GM12875 (cell line): ENCODE measurements around the gene CDH4.

Source experiments
- H3K4me3 ChIP-seq: one replicate; pipeline ENCODE4 v1.5.1; 2011; ENCODE audit warnings: low read depth, low read length, control low read depth
- TF ChIP-seq, protein P1 (sequence below): IDR thresholded peaks from 2 replicates; pipeline ENCODE4 v1.5.1; 2011; ENCODE audit warnings: low read depth, mild to moderate bottlenecking, control low read depth, inconsistent platforms, low read length, moderate library complexity, borderline replicate concordance; ENCODE audit not compliant: insufficient read depth

CDH4 gene

DNA sequence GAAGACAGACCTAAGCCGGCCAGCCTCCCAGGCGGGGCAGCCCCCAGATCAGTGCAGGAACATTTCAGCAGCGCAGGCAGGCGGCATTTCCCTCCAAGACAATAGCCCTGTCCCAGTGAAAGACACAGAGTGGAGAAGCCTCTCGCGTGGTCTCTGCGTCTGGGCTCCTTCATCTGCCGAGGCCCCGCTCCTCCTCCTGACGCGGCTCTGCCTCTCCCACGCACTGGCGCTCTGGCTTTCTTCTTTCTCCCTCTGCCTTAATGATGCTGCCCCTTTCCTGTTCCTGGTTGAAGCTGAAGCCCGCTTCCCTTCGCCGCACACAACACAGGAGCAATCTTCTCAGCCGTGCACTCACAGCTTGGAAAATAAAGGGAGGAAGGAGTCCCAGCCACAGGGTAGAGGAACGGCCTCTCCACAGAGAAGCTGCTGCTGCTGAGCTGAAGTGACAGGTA, 347.5 kb downstream of the CDH4 start:
- no peak overlapping the region for H3K4me3 ChIP-seq
- TF ChIP-seq, protein P1, sequence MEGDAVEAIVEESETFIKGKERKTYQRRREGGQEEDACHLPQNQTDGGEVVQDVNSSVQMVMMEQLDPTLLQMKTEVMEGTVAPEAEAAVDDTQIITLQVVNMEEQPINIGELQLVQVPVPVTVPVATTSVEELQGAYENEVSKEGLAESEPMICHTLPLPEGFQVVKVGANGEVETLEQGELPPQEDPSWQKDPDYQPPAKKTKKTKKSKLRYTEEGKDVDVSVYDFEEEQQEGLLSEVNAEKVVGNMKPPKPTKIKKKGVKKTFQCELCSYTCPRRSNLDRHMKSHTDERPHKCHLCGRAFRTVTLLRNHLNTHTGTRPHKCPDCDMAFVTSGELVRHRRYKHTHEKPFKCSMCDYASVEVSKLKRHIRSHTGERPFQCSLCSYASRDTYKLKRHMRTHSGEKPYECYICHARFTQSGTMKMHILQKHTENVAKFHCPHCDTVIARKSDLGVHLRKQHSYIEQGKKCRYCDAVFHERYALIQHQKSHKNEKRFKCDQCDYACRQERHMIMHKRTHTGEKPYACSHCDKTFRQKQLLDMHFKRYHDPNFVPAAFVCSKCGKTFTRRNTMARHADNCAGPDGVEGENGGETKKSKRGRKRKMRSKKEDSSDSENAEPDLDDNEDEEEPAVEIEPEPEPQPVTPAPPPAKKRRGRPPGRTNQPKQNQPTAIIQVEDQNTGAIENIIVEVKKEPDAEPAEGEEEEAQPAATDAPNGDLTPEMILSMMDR: no peak

DNA sequence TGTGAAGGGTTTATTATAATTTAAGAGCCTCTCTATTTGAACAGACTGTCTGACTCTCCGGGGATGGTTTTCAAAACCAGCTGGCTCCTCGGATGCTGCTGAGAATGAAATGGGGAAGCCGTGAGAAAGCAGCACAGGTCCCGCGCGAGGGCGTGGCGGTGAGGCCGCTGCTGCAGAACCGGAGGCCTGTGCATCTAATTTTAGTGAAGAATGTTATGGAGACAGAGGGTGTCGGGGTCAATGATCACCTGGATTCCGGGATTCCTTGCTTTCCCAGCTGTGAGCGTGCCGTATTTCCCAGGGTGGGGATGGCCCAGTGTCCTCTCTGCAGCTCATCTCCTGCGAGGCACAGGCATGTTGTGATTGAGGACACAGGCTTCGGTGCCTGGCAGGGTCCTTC, 348.0 kb downstream of the CDH4 start:
- TF ChIP-seq, protein P1: no peak
- no peak overlapping the region for H3K4me3 ChIP-seq

DNA sequence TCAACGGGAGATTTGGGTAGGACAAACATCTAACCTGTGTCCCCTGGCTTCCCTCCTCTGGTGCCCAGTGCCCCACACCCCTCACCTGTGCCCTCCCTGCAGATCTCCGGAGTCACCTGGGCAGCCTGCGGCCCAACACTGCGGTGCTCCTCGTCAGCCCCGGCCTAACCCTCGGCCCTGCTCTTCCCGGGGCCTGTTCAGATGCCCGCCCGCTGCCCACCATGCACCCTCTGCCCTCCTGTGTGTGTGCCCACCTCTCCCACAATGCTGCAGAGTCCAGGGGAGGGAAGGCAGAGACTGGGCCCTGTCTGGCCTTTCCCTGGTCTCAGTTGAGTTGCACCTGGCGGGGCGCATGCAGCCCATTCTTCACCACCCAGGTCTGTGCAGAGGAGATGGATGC, 349.3 kb downstream of the CDH4 start:
- H3K4me3 ChIP-seq: no peak overlapping the region
- TF ChIP-seq, protein P1: no peak

DNA sequence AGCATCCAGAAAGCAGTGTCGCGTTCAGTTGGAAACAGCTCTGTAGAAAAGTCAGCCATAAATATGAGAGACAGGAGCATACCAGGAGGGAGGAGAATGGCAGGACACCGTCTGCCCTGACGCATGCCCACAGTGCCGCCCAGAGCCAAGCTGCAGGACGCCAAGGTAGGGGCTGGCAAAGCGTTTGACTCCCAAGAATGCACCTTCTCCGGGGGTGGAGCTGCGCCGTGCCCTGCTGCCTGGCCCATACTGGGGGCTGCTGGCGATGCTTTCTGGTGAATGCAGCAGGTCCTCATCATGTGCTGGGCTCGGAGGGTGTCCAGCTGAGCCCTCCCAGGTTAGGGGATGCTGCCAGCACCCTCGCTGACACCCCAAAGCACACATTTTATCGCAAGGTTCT, 349.8 kb downstream of the CDH4 start:
- no peak overlapping the region for H3K4me3 ChIP-seq
- TF ChIP-seq, protein P1: no peak

DNA sequence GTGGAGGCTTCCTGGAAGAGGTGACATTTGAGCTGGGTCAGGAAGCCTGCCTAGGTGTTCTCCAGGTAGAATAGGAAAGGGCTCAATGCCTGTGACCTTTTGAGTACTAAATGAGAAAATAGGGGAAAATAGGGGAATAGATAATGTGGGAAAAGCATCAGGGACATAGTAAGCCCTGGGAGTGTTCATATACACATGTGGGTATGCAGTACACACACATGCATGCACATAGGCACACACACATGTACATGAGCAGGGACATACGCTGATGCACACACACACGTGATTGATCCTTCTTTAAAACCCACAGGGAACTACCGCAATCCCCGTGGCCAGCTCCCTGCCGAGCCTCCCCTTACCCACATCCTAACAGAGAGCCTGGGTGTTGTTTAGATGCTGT, 351.7 kb downstream of the CDH4 start:
- TF ChIP-seq, protein P1: no peak
- no peak overlapping the region for H3K4me3 ChIP-seq

DNA sequence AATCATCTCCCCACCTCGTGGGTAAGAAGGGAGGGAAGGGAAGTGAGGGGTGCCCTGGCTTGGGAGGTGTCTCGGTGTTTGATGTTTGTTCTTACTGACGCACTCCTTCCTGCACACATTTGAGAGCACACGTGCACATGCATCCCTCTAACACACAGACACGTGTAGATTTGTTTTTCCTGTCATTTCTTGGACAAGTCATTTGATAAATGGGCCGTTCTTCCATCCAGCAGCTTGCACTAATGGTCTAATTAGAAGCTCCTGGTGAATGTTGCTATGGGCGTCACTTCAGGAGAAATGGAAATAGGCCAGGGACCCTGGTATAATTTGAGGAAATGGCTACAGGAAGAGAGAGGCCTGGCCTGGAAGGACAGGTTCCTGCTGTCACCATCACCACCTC, 352.5 kb downstream of the CDH4 start:
- TF ChIP-seq, protein P1: no peak
- no peak overlapping the region for H3K4me3 ChIP-seq

DNA sequence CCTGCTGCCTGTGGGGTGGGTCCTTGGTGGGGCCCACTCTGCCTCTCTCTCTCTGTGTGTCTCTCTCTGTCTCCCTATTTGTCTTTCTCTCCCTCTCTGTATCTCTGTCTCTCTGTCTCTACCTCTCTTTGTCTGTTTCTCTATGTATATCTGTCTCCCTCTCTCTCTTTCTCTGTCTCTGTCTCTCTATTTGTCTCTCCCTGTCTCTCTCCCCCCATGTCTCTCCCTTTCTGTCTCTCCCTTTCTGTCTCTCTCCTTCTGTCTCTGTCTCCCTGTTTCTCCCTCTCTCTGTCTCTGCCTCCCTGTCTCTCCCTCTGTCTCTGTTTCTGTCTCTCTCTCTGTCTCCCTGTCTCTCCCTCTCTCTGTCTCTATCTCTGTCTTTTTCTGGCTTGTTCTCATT, 353.2 kb downstream of the CDH4 start:
- TF ChIP-seq, protein P1: no peak
- no peak overlapping the region for H3K4me3 ChIP-seq
